Measurements from ENCODE around the gene RMND5A.
"Not testable (repeated sequence)": the region's sequence is repeated elsewhere in the genome, so short reads cannot be mapped to it uniquely, and the experiment has no call there.

RMND5A gene, protein sequence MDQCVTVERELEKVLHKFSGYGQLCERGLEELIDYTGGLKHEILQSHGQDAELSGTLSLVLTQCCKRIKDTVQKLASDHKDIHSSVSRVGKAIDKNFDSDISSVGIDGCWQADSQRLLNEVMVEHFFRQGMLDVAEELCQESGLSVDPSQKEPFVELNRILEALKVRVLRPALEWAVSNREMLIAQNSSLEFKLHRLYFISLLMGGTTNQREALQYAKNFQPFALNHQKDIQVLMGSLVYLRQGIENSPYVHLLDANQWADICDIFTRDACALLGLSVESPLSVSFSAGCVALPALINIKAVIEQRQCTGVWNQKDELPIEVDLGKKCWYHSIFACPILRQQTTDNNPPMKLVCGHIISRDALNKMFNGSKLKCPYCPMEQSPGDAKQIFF

DNA sequence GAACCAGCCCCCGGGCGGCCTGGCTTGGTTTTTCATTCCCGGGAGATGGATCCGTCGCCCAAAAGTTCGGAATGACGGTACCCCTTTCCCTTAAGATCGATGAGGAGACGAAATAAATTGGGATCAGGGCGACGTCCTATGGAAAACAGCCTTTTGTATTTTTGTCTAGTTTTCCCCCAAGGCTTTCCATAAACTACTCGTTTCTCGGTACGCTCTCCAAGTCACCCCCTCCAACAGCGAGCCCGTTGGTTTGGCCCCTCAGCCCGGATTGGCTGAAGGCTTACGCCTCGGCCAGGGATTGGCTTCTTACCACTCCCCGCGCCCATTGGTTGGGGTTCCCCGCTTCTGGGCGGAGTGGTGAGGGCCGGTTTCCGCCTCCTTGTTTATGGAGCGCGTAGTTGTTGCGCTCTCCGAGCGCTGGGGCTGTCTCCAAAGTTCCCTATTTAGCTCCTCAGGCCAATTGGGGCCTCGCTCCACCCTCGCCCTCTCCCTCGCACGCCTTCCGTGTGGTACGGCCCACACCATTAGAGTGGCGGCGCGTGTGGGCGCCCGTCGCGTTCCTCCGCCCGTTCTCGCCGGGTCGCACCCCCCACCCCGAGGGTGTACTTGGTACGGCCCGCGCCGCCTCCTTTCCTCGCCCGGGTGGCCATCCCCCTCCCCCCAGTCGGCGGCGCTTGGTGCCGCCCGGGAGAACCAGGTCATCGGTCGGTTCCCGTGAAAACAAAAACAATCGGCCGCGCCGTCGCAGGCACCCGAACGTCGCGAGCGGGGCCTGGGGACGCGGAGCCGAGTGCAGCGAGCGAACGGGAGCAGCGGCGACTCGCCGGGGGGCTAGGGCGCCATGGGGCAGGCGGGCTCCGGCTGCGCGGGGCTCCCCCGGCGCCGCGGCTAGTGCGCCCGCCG, at the start of gene RMND5A:
Gene RMND5A (plus strand): TSS at position 655 of the 903 bp plus-strand sequence. CDS start 377 bp downstream, outside the sequence.
- peak; percentile 94 for DNase-seq

DNA sequence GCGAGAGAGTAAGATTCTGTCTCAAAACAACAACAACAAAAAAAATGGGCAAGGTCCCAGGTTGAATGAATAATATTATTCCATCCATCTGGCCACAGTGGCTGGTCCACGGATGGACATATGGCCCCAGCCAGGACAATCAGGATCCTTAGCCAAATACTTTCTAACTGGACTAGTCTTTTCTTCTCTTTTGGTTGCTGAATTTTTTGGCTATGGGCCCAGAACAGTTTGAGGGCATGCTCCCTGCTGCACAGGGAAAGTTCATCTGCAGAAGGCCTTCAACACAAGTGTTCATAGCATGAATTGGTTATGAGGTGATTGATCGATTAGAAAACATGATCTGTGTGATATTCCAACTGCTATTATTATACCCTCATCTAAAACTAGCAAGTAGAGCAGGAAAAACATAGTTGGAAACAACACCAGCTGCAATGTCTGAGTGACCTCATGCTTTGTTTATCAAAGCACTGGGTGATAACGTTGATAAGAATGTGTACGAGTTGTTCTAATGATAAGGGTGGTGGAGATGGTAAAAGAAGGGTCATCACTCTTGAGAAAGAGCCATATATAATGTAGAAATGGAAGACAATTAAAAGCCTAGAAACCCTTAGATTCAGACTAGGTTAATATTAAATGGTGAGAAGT, 48.6 kb upstream of the RMND5A start:
- peak; percentile 11 for DNase-seq

DNA sequence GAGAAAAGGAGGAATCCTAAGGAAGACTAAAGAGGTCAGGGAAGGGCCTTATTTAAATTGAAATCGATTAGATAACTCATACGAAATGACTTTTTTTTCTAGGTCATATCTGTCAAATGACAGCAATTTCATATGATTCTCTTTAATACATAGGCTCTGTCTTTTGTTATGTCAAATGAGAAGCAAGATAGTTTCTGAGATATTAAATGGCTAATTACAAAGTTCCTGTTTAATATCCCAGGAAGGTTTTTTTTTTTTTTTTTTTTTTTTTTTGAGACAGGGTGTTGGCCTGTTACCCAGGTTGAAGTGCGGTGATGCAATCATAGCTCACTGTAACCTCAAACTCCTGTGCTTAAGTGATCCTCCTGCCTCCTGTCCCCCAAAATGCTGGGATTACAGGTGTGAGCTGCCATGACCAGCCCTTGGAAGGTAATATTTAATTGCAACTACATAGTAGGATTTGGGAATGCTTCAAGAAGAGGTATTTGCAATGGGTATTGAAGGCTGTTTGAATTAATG, 48.0 kb upstream of the RMND5A start:
- DNase-seq = no peak

DNA sequence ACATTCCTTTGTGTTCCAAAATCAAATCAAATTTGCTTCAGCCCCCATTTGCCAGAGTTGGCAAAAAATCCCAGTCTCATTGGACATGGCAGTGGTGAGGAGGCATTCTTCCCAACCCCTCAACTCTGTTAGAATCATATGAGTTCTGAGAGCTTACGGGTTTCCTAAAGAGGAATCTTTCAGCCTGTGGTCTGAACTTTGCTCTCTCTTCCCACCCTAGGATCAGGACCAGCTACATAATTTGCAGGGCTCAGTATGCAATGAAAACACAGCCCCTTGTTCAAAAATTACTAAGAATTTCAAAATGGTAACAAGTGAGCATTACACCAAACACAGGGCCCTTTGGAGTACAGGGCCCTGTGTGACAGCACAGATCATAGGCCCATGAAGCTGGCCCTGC, 47.1 kb upstream of the RMND5A start:
- no peak for DNase-seq

DNA sequence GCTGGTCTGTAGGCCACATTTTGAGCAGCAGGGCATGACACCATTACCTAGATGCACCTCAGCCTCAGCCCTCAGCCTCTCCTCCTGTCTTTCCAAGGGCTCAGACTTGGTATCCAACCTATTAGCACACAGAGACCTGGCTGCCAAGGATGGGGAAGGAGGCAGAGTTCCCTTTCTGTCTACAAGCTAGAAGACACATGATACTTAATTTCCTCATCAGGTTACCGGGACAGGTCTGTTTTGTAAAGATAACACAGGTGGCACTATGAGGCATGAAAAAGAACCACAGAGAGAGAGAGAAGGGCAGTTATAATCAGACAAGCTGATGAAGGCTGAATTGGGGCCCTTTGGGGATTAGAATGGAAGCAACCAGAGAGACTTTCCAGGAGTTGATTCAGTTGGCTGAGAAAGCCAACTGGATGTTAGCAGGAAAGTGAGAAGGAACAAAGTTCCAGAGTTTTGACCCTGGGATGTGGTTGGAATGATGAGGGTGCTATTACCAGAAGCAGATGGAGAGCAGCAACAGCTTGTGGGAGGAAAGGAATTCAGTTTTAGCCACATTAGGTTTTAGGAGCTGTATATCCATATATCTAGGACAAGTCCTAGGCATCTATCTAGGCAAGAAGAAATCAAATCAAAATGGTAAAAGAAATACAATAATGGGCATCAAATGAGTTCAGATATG, 46.0 kb upstream of the RMND5A start:
- no peak for DNase-seq

DNA sequence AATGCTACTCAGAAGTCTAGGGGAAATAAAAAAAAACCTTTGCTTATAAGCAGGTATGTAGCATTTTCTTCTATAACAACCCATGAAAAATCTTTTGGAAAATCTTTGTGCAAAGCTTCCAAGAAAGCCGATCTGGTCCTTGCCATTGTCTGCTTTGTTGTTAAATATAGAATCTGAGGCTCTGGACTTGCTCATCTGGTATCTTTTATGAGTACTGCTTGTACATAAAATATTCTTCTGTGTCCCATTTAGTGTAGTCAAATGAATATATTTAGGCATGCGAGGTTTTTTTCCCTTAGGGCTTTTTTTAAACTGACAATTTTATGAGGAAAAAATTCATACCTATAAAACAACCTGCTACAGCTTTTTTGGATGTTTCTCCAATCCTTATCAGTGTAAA, 45.0 kb upstream of the RMND5A start:
- DNase-seq = no peak

DNA sequence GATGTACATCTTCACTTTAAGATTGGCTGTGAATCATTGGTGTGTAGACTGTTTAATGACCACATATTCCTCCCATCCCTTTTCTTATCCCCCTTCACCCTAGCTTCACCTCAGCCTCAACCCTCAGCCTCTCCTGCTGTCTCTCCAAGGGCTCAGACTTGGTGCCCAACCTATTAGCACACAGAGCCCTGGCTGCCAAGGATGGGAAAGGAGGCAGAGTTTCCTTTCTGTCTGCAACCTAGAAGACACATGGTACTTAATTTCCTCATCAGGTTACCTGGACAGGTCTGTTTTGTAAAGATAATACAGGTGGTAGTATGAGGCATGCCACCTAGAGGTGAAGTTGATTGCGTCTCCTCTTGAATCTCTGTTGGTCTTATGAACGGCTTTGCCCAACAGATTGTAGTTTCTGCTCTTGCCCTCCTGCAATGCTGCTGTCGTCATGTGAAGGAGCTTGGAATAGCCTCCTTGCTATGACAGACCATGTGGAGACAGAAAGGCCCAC, 44.5 kb upstream of the RMND5A start:
- no peak for DNase-seq

DNA sequence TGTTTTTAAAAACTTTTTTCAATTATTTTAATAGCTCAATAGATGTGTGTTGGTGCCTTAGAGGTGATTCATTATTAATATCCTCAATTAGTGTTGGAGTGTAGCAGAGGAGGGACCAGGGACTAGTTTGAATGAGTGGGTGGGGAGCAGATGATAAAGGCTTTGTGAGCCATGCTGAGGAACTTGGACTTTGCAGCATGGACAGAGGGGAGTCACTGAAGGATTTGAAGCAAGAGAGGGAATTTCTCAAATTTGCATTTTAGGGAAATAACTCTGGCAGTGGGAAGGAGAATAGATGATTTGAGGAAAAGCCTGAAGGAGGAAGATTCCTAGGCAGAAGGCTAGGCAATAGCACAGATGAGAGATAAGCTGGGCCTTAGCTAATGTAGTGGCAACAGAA, 42.3 kb upstream of the RMND5A start:
- no peak for DNase-seq

DNA sequence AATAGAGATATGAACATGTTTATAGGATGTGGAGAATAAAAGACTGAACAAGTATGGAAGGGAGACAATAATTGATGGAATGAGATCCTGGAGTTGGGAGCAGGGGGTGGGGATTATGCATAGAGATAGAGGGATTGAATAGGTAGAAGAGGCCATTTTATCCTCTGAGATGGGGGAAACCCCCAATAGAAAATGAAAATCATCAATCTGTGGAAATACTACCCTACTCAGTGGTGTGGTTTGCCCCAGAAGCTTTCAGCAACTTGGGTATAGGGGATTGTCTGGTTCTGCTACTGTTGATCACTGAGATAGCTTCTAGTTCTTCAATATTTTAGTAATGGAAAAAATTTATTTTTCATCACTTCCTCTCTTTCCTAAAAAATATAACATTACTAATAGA, 41.1 kb upstream of the RMND5A start:
- DNase-seq = no peak

DNA sequence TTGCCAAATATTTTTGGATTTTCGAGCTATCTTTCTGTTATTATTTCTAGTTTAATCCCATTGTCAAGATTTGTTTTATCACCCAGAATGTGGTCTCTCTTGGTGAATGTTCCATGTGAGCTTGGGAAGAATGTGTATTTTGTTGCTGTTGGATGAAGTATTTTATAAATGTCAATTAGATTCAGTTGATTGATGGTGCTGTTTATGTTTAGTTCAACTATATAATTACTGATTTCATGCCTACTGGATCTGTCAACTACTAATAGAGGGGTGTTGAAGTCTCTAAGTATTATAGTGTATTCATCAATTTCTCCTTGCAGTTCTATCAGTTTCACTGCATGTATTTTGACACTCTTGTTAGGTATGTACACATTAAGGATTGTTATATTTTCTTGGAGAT, 34.7 kb upstream of the RMND5A start:
- no peak for DNase-seq

DNA sequence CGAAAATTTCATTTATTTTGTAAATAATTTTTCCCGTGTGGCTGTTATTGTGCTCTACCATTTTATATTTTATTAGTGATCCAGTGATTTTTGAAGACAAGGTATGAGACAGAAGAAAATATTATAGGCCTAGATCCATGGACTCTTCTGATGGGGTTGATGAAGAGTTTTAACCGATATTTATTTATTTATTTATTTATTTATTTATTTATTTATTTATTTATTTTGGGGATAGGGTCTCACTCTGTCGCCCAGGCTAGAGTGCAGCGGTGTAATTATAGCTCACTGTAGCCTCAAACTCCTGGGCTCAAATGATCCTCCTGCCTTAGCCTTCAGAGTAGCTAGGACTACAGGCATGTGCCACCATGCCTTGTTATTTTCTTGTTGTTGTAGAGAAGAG, 33.6 kb upstream of the RMND5A start:
- DNase-seq = no peak

DNA sequence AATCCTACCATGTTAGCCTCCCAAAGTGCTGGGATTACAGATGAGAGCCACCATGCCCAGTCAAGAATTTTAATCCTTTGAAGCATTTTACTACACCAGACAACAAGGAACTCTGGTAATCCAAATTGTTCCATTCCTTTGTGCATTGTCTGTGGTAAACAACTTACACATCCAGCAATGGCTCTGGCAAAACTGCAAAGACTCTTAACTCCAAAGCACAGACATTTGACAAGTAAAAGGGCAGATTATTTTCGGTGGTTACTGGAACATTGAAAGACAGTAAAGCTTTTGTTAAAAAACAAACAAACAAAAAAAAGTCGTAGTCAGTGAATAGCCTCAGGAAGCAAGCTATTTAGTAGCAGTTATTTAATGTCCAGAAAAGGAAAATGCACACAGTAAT, 33.2 kb upstream of the RMND5A start:
- no peak for DNase-seq

DNA sequence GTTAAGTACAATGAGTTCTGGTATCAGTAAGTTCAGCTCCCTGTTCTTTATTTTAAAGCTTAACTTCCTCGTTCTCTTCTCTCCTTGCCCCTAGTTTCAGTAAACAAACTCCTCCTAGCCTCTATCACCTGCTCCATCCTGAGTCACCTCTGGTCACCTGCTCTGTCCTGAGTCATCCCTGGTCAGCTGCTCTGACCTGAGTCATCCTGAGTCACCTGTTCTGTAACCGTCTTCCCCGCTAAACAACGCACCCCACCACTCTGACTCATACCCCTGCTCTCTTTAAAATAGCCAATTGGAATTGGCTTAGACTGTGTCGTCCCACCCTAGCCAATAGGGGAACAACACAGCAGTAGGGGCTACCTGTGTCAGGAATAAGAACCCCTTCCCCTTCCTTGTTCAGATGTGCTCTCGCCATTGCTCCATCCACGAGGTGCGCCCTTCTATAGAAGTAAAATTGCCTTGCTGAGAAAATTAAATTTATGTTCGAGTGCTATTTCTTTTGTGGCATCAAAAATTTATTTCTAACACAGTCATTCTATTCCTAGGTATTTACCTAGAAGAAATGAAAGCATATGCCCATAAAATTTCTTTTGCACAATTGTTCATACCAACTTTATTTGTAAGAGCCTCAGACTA, 24.9 kb upstream of the RMND5A start:
- DNase-seq = no peak

DNA sequence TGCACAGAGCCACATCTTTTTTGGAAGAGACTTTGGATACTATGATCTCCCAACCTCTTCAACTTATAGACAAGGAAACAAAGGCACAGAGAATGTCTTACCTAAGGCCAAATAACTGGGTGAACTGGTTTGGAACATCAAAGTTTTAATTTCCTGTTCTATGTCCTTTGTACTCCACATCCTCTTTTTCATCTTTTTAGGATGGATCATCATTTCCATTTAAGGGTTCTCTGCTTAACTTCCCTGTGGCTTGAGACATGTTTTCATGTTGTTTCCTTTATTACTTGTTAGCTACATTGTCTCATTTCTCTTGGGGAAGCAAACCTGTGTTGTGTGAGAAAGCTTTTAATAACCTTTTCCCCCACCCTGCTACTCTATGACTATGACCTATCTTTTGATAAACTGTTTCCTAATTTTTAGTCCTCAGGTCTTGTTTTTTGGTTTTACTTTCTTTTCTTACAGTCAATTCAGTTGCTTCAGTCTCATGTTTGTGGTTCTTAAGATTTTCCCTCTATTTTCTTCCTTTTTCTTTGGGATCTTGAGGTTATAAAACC, 22.5 kb upstream of the RMND5A start:
- DNase-seq = no peak

DNA sequence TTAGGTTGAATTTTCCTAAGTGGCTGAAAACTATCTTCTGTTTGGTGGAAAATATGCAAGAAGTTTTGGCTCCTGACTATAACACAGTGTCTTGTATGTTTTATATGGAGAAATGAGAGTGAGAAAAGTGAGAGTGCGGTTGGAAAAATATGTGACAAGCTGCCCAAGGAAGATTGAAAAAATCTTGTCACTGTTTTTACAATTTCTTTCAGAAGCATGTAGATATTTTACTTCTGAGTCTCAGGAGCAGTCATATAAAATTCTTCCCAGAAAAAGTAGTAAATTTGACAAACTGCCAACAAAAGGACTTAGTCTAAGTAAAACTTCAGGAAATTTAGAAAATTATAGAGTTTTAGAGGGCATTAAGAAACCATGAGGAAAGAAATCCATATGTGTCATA, 19.4 kb upstream of the RMND5A start:
- DNase-seq = no peak

DNA sequence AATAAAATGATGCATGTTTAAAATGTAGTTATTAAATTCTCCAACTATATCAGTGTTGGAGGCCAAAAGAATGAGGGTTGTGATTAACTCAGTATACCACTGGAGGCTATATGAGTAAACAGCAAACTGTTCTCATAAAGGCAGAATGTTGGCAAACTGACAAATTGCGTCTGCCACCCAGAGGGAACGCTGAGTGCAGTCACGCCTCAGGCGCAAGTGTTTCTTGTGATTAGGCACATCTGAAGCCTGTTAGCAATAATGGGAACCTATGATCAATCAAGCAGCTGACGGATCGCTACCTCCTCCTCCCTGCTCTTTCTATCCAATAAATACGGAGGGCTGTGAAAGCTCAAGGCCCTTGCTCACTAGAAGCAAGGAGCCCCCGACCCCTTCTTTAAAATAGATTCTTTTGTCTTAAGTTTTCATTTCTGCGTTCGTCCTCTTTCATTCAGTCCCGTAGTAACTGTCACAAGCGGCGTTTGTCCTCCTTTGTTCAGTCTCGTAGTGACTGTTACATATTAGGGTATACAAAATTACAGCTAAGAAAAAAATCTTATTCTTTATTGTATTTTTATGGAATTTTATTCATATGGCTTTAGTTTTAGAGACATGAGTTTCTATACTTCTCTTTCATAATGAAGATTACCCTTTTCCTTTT, 16.3 kb upstream of the RMND5A start:
- peak; percentile 90 for DNase-seq

DNA sequence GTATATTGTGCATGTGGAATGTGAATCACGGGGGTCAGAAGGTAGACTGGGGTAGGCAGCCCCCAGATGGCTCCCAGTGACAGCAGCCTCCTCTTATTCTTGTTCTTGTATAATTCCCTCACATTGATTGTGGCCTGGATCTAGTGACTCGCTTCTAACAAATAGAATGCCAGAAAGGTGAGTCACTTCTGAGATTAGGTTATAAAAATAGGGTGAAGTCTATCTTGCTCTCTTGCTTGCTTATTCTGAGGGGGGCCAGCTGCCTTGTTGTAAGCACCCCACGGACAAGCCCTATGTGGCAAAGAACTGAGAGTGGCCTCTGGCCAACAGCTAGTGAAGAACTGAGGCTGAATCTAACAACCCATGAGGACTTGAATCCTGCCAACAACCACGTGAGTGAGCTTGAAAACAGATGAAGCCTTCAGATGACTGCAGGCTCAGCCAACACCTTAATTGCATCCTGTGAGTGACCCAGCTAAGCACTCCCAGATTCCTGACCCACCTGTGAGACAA, 15.6 kb upstream of the RMND5A start:
- no peak for DNase-seq

DNA sequence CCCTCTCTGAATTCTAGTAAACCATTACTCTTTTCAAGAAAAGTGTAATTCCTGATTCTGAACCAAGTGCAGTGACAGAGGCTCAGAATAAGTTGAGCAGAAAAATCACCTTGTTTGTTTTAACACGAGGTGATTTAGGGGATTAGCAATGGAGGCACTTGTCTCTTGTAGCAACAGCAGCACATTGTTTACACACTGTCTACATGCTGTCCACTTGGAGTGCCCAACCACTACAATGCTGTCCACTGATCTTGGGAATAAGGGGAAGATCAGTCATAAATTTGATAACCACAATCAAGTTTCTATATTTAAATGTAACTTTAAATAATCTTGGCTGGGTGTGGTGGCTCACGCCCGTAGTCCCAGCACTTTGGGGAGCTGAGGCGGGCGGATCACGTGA, 13.9 kb upstream of the RMND5A start:
- DNase-seq = no peak

DNA sequence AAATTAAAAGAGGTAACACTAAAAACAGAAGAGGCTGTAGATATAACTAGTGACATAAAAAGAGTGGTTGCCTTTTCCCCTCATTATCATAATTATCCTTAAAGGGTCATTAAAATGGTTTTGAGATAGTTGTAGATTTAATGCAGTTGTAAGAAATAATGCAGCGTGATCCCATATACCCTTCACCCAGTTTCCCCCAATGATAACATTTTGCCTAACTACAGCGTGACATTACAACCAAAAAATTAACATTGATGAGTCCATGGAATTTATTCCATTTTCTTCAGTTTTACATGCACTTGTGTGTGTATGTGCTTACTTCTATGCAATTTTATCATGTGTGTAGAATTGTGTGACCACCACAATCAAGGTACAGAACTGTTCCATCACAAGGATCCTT, 13.2 kb upstream of the RMND5A start:
- DNase-seq = no peak

DNA sequence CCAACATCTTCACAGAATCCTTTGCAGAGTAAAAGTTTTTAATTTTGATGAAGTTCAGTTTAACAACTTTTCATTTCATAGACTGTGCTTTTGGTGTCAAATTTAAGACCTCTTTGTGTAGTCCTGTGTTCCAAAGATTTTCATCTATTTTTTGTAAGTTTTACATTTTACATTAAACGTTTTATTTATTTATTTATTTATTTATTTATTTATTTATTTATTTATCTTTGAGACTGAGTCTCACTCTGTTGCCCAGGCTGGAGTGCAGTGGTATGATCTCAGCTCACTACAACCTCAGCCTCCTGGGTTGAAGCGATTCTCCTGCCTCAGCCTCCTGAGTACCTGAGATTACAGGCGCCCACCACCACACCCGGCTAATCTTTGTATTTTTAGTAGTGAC, 12.0 kb upstream of the RMND5A start:
- not testable (repeated sequence) for DNase-seq

All from NCI-H345 (cell line).